ENCODE data around the gene BRD1.

The BRD1 gene

DNA sequence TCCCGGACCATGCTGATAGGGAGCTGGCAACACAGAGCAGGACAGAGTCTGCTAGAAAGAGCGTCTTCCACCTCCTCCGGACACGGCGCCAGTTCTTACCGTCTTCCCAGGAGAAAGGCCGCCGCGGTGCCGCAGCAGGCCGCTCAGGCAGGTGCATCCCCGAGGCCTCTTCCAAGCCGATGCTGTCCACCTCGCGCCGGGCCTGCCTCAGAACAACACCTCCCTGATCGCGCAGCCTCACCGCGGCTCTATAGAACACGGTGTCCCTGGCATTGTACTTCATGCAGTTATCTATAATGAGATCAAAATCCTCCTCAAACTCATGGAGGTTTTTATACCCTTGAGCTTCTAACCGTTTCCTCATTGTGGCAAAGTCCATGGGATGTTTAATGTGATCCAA lies 30.0 kb downstream of the BRD1 start:
- TF ChIP-seq, protein P1, sequence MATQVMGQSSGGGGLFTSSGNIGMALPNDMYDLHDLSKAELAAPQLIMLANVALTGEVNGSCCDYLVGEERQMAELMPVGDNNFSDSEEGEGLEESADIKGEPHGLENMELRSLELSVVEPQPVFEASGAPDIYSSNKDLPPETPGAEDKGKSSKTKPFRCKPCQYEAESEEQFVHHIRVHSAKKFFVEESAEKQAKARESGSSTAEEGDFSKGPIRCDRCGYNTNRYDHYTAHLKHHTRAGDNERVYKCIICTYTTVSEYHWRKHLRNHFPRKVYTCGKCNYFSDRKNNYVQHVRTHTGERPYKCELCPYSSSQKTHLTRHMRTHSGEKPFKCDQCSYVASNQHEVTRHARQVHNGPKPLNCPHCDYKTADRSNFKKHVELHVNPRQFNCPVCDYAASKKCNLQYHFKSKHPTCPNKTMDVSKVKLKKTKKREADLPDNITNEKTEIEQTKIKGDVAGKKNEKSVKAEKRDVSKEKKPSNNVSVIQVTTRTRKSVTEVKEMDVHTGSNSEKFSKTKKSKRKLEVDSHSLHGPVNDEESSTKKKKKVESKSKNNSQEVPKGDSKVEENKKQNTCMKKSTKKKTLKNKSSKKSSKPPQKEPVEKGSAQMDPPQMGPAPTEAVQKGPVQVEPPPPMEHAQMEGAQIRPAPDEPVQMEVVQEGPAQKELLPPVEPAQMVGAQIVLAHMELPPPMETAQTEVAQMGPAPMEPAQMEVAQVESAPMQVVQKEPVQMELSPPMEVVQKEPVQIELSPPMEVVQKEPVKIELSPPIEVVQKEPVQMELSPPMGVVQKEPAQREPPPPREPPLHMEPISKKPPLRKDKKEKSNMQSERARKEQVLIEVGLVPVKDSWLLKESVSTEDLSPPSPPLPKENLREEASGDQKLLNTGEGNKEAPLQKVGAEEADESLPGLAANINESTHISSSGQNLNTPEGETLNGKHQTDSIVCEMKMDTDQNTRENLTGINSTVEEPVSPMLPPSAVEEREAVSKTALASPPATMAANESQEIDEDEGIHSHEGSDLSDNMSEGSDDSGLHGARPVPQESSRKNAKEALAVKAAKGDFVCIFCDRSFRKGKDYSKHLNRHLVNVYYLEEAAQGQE (IDR thresholded peaks at IDR 0.05; ENCODE audit: insufficient read depth in 1 of 2, low read depth in 2 of 2, low read length in 2 of 2) = no peak
- TF ChIP-seq FOXP2 (optimal IDR thresholded peaks at IDR 0.05; ENCODE audit: borderline replicate concordance, extremely low read depth, extremely low read length, insufficient read depth) (no peak), POLR2AphosphoS5 (IDR thresholded peaks at IDR 0.05; ENCODE audit: low read depth, low read length) (no peak), TAF1 (IDR thresholded peaks at IDR 0.05; ENCODE audit: borderline replicate concordance, insufficient read depth, low read length) (no peak), SIN3A (IDR thresholded peaks at IDR 0.05; ENCODE audit: borderline replicate concordance, insufficient read depth, low read length) (no peak)

DNA sequence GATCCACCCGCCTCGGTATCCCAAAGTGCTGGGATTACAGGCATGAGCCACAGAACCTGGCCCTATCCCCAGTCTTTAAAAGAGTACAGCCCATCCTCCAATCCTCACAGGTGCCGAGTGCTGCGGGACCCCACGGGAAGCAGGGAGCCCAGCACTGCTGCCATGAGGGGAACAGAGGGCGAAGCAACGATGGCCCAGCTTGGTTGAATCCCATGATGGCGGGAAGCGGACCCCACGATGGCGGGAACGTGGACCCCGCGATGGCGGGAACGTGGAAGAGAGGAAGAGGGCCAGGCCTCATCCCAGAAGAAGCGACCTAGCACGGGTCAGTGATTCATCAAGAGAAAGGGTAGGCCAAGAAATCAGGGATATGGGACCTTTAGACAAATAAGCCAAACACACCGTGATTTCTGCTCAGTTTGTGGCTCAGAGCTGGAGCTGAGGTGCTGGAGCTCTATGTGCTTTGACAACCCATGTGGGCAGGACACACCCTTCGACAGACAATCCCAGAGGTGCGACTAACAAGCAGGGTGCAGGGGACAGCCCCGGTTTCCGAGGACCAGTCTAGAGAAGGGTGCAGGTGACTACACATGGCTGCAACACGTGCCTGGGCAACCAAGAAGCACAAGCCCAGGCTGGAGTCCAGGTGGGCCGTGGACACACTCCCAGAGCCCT lies 30.9 kb downstream of the BRD1 start:
- TF ChIP-seq POLR2AphosphoS5 (IDR thresholded peaks at IDR 0.05; ENCODE audit: low read depth, low read length) = no peak
- no peak for TF ChIP-seq TAF1 (IDR thresholded peaks at IDR 0.05; ENCODE audit: borderline replicate concordance, insufficient read depth, low read length)
- TF ChIP-seq, protein P1 (IDR thresholded peaks at IDR 0.05; ENCODE audit: insufficient read depth in 1 of 2, low read depth in 2 of 2, low read length in 2 of 2) = no peak
- TF ChIP-seq SIN3A (IDR thresholded peaks at IDR 0.05; ENCODE audit: borderline replicate concordance, insufficient read depth, low read length) = no peak
- TF ChIP-seq FOXP2 (optimal IDR thresholded peaks at IDR 0.05; ENCODE audit: borderline replicate concordance, extremely low read depth, extremely low read length, insufficient read depth) = no peak

DNA sequence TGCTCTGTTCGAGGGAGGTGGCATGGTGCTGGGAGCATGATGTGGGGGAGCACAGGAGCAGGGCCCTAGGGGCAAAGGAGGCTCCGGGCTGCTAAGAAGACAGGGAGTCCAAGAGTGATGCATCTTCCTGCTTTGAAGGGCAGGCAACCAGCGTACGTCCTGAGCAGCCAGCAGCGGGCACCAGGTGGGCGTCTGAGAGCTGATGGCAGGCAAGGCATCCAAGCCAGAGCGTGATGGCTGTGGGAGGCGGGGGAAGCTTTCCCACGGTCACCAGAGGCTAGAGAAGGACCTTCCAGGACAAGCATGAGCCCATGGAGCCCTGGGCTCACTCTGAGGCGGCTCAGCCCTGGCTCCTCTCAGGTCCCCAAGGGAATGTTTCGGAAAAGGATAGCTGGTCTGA lies 32.2 kb downstream of the BRD1 start:
- TF ChIP-seq SIN3A (IDR thresholded peaks at IDR 0.05; ENCODE audit: borderline replicate concordance, insufficient read depth, low read length) (no peak), TAF1 (IDR thresholded peaks at IDR 0.05; ENCODE audit: borderline replicate concordance, insufficient read depth, low read length) (no peak), FOXP2 (optimal IDR thresholded peaks at IDR 0.05; ENCODE audit: borderline replicate concordance, extremely low read depth, extremely low read length, insufficient read depth) (no peak), POLR2AphosphoS5 (IDR thresholded peaks at IDR 0.05; ENCODE audit: low read depth, low read length) (no peak)
- TF ChIP-seq, protein P1 (IDR thresholded peaks at IDR 0.05; ENCODE audit: insufficient read depth in 1 of 2, low read depth in 2 of 2, low read length in 2 of 2) = no peak

DNA sequence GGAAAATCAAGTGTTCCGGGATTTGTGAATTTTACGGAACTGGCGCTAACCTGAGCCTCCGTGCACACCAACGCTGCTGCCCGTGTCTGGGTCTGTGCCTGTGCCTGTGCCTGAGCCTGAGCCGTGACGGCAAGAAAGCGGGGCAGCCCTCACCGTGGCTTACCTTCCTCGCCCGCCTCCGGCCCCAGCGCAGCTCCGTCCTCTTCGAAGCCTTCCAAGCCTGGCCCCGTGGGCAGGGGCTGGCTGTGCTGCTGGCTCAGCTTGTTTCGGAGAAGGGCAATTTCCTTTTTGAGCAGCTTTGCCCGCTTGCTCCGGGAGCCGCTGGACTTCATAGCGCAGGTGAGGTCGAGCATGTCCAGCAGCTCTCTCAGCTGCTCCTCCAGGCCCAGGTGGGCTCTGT lies 33.8 kb downstream of the BRD1 start:
- TF ChIP-seq TAF1 (IDR thresholded peaks at IDR 0.05; ENCODE audit: borderline replicate concordance, insufficient read depth, low read length) (no peak), POLR2AphosphoS5 (IDR thresholded peaks at IDR 0.05; ENCODE audit: low read depth, low read length) (no peak), FOXP2 (optimal IDR thresholded peaks at IDR 0.05; ENCODE audit: borderline replicate concordance, extremely low read depth, extremely low read length, insufficient read depth) (no peak), SIN3A (IDR thresholded peaks at IDR 0.05; ENCODE audit: borderline replicate concordance, insufficient read depth, low read length) (no peak)
- TF ChIP-seq, protein P1 (IDR thresholded peaks at IDR 0.05; ENCODE audit: insufficient read depth in 1 of 2, low read depth in 2 of 2, low read length in 2 of 2) = no peak
